ENCODE measurements around the gene BBOX1.
"Not testable (repeated sequence)": the region's sequence is repeated elsewhere in the genome, so short reads cannot be mapped to it uniquely, and the experiment has no call there.

Gene BBOX1, protein sequence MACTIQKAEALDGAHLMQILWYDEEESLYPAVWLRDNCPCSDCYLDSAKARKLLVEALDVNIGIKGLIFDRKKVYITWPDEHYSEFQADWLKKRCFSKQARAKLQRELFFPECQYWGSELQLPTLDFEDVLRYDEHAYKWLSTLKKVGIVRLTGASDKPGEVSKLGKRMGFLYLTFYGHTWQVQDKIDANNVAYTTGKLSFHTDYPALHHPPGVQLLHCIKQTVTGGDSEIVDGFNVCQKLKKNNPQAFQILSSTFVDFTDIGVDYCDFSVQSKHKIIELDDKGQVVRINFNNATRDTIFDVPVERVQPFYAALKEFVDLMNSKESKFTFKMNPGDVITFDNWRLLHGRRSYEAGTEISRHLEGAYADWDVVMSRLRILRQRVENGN

DNA sequence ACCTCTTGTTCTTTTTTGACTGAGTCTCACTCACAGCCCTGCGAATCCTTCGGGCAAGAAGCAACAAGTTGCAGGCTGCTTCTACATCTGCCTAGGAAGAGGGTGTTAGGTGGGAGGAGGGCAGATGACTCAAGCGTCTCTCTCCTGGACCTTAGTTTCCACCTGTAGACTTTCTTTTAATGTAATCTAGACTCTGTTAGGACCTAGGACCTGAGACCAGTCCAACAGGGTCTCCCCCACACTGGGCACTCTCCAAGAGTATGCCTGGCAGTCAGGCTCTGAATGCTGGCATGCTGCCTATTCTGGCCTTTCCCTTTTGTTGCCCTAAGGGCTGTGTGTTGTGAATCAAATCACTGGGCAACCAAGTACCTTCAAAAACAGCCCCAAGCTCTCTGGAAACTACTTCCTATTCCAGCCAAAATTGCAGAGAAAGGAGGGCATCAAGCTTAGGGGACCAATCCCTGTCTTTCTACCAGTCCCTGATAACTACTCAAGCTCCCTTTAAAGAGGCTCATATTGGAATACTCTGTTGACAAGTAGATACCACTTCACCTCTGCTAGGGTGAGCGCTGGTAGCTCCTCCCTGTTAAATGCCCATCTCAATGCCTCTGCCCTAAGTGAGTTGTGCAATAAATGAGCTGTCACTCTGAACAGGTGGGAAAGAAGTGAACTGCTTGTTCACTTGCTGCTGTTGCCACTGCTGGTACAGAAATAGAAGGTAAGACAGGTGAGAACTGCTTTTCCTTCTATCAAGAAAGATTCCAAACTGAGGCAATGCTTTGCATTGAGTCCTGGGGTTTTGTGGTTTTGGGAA, at the start of gene BBOX1:
Gene BBOX1, plus strand, starts transcription at position 514 of the 814 bp plus-strand sequence. CDS start 14,616 bp downstream, outside the sequence.
- DNase-seq (ENCODE audit: low read depth) = no peak

DNA sequence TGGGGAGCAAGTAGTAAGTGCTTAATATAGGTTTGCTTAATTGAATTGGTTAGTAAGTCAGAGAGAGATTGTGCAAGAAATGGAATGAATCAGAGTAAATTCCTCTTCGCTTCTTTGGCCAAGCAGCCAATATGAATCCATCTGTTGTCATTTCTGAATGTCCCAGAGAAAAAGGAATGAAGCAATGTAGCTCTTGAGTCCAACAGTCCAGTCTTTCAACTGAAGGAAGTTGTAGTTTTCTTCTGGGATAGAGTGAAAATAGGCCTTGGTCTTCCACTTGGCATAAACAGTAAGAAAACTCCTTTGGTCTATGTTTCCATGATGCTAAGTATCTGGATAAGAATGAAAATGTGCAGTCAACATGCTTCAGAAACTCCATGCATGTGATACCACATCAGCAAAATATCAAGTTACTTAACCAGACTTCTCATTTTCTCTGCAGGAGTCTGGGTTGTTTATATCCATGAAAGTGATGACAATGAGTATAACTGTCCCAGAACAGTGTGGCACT, 48.5 kb upstream of the BBOX1 start:
- DNase-seq (ENCODE audit: low read depth) = no peak

DNA sequence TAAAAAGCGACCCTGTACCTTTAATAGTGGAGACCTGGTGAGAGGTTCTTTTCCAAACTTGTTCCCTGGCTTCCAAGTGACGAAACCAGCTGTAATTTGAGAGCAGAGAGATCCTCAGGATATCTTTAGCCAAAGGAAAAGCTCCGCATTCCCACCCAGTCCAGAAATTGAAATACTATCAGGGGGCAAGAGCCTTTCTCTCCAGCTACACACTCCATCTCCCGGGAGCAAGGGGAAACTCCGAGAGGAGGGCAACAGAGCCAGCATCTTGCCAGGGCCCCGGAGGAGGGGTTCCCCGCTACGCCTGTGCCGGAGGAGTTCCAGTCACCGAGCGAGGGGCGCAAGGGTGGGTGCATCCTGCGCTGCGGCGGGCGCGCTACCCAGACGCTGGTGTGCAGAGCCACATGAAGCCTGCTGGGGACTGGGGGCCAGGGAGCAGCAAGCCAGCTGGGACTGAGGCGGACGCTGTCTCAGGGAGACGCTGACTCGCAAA, 46.6 kb upstream of the BBOX1 start, which contains the start of gene FIBIN:
Gene FIBIN, plus strand, starts transcription at position 148 of the 493 bp plus-strand sequence. CDS start 415 bp downstream, outside the sequence.
- DNase-seq (ENCODE audit: low read depth) = no peak

DNA sequence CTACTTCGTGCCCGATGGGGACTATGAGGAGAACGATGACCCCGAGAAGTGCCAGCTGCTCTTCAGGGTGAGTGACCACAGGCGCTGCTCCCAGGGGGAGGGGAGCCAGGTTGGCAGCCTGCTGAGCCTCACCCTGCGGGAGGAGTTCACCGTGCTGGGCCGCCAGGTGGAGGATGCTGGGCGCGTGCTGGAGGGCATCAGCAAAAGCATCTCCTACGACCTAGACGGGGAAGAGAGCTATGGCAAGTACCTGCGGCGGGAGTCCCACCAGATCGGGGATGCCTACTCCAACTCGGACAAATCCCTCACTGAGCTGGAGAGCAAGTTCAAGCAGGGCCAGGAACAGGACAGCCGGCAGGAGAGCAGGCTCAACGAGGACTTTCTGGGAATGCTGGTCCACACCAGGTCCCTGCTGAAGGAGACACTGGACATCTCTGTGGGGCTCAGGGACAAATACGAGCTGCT, 46.0 kb upstream of the BBOX1 start:
- no peak for DNase-seq (ENCODE audit: low read depth)

DNA sequence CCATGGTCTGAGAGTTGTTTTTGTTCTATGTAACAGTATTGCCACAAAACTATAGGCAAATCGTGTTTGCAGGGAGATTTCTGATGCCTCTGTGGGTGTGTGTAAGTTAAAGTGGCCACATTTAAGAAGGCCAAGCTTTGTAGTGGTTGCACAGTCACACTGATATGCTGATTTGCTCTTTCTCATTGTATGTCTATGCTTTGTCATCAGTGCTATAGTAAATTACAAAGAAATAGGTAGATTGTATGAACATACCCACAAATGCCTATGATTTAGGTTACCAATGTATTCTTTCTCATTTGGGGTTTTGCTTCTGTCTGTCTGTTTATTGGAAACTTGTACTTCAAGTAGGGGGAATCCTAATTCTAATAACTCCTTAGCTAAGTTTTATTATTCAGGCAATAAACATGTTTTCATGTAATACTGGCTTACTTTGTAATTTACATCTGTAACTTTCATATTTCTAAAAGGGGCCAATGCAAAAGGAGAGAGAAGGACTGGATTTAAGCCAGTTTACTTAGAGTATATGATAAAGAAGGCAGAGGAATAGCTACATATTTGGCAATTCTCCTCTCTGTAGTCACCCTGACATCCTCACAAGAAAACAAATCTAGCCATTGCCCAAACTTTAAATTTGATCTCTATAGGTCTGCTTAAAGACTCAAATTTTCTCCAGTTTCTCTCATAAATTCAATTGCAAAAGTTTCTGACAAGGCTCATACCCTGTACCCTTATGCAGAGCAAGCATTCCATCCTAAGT, 44.7 kb upstream of the BBOX1 start:
- no peak for DNase-seq (ENCODE audit: low read depth)

DNA sequence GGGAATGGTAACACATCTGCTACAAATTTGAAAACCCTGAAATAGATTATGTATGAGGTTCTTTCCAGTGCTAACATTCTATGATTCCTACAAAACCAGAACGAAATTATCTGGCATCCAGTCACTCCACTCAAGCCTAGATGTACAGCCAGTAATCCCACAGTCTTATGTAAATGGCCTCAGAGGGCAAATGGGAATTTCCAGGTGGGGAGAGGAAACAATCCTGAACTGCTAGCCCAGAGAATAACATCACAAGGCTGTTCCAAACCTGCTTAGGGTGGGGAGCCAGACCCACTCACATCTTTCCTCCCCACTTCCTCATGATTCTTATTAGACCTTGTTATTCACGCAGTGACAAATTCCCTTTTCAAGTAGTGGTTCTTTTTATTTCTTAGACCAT, 43.2 kb upstream of the BBOX1 start:
- DNase-seq (ENCODE audit: low read depth) = no peak

DNA sequence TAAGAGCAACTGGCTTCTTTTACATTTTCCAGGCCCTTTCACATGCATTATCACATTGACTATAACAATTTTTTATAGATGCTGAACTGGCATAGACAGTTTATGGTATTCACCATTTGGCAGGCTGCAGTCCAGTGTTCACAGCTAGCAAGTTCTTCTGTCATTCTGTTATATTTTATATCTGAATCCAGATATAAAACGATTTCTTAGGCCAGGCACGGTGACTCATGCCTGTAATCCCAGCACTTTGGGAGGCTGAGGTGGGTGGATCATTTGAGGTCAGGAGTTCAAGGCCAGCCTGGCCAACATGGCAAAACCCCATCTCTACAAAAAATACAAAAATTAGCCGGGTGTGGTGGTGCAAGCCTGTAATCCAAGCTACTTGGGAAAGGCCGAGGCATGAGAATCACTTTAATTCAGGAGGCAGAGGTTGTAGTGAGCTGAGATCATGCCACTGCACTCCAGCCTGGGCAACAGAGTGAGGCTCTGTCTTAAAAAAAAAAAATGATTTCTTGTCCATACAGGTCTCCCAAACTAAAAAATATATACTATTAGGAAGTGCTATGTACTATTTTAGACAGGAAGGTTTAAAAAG, 39.4 kb upstream of the BBOX1 start:
- not testable (repeated sequence) for DNase-seq (ENCODE audit: low read depth)

DNA sequence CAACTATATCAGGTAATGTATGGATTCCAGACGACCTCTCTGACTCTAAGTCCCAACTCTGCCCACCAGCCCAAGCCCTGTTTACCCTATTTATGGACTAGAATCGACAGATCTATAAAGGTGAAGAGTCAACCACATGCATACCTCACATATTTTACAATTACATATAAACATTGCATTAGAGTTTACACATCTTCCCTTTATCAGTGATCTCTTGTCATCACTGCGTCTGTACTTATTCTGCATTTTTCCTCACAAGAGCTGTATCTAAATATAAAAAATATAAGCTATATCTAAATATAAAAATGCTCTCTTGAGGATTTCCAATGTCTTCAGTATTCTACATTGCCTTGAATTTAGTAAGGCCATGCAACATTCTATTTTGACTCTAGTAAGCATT, 38.2 kb upstream of the BBOX1 start:
- no peak for DNase-seq (ENCODE audit: low read depth)

DNA sequence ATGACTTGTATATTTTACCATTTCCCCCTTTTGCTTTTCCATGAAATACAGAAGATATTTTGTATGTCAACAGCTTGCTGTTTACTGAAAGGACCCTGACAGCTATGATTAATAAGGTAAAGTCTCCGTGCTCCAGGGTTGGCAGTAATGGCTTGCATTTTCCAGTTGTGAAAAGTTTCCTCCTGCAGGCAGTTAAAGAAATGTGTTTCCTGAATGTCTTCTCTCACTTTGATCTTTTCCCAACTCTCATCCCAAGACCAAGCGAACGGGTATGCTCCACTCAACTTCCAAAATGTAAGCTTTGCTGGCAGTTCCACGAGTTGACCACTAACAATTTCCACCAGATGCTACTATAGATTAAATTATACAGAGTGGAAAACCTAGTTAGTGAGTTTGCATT, 37.8 kb upstream of the BBOX1 start:
- no peak for DNase-seq (ENCODE audit: low read depth)

DNA sequence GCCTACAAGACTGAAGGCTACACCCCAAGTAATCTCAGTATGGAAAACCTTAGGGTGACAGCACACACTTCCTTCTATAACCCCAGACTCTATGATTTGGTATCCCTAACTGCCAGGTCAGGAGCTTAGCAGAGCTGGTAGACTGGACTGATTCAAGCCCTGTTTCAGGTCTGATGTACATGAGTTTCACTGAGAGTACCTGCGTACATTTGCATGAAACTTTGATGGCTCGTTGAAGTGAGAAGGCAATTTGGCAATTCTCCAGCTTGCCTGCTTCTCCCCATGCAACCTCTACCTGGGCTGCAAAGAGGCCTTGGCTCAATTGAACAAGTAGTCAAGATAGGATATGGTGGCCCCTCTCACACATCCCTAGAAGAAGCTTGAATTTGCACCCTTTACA, 36.5 kb upstream of the BBOX1 start:
- DNase-seq (ENCODE audit: low read depth) = no peak

DNA sequence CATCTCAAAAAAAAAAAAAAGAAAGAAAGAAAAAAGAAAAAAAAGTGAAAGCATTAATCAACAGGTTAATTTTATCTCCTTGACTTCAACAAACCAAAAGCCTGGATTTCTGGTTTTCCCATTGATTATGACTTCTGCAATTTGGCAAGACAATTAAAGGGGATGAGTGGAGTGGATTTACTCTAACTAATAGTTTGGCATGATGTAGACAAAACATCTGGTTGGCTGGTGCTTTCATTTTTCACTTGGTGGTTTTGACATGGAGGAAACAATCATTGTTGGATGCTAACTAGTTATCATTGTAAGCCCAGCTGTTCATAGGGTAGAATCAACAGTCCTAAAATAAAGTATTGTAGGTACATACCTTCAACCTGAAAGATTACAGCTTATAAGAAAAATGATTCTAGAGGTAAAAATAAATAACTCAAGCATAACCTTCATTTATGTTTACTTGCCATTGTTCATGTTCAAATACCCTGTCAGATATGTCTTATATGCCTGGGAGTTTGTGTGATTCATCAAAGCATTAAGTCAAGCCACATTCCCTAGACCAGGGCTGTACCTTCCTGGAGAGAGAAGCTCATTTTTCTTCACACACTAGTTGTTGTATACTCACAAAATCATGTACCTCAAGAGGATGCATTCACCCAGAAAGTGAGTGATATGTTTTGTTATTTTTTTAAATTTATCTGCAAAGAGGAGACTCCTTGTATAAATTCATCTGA, 31.6 kb upstream of the BBOX1 start:
- no peak for DNase-seq (ENCODE audit: low read depth)

DNA sequence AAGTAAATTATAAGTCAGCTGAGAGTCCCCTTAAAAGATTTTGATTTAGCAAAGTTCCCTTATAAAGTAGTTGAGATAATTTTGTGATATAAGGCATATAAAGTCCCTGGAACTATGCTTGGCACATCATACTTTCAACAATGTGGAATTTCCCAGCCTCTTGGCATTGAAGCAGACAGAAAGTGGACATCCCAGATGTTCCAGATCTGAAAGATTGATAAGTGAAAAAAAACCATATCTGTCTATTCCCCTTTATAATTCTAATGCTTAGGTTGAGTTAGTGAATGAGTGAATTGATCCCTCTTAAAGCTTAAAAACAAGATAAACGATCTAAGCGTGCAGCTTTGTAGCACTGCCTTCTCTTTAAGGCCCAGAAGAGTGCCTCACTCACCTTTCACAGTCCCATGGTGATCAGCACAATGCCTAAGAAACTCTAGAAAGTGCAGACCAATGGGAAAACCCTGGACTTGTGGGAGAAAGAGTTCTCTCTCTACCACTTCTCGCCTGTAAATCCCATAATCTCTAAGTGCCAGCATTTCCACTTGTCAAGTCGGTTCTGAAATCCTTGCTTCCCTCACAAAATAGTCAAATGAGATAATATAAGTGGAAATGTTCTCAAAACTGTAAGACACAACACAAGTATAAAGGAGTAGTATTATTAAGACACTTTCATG, 28.9 kb upstream of the BBOX1 start:
- no peak for DNase-seq (ENCODE audit: low read depth)

DNA sequence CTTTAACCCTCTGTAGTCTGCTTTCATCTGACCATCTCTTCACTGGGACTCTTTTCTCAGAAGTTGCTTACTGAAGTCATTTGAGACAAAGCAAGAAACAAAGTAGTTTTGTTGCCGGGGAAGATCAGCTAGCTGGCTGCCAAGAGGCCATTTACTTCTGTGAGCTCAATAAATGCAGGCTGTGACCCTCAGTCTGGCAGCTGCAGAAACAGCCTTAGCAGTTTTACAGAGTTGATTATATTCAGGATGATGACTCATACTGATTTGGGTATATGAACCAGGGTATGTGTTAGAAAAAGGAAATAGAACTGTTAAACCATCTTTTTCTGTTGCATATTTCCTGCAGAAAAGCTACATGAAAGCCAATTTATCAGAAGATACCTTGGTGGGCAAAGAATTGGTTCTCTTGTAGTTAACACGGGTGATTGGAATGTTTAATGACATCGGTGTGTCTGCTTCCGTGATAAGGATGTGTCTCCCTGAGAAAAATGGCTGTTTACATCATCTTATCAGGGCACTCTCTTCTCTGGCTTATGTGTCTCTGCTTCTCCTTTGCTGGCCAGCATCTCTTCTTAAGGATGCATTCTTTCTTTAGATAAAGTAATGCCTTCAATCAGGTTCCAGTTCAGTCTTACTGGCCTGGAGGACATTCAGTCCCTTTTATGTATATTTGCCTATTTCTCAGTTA, 28.2 kb upstream of the BBOX1 start:
- no peak for DNase-seq (ENCODE audit: low read depth)

DNA sequence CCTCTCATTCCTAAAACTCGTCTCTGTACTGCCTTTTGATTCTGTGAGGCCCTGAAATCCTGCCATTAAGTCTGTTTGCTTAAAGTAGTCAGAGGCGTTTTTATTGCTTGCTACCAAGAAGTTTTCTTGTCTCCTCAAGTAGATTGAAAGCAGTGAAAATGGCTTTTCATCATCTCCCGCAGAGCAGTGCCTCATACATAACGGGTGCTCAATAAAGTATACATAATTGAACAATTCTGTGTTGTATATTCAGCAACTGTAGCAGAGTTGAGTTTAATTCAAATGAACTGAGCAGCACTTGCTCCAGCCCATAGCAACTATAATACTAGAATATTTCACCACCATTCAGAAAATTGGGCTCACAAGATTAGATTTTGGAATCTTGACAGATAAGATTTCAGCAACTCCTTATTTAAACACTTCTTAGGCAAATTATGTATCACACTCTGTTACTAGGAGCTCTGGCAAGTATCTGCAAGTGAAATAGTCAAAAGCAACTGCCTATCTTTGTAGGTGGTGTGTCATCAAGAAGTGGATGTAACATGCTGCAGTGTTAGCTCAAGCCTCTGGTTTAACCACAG, 26.7 kb upstream of the BBOX1 start:
- DNase-seq (ENCODE audit: low read depth) = no peak

DNA sequence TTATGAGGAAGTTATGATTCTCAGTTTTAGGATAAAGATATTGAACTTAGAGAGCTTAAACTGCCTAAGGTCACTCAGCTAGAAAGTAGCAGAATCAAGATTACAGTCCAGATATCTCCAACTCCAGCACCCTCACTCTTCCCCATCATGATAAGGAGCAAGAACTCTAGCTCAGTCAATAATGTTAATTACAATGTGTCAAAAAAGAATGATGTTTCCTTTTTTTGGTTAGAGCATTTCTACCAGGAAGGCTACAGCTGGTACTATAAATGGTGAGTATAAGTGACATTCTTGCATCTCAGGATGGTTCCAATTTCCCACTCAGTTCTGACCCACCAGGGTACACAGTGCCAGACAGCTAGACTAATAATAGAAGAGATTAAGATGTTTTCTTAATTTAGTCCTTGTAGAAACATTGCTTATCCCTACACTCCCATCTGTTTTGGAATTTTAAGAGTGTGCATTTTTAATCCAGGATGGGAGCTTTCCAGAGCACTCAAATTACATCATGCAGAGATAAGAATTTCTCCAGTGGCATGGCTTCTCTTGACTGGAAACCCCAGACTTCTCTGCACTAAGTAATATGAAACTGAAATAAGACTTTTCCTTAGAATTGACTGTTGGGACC, 21.6 kb upstream of the BBOX1 start:
- DNase-seq (ENCODE audit: low read depth) = no peak

DNA sequence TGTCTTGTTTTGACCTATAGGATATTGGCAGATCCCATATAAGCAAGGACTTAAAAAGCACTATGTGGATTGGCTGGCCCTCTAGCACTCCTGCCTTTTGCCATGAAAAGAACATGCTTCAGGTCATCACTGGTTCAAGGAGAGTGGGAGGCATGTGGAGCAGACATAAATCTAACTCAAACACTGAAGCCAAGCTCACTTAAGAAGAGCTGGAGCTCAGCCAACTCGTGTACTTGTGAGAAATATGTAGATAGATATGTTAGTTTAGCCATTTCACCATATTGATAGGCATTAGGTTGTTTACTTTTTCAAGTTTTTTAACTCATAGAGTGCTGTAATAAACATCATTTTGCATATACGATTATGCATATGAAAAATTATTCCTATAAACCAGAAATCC, 19.9 kb upstream of the BBOX1 start:
- DNase-seq (ENCODE audit: low read depth) = no peak

DNA sequence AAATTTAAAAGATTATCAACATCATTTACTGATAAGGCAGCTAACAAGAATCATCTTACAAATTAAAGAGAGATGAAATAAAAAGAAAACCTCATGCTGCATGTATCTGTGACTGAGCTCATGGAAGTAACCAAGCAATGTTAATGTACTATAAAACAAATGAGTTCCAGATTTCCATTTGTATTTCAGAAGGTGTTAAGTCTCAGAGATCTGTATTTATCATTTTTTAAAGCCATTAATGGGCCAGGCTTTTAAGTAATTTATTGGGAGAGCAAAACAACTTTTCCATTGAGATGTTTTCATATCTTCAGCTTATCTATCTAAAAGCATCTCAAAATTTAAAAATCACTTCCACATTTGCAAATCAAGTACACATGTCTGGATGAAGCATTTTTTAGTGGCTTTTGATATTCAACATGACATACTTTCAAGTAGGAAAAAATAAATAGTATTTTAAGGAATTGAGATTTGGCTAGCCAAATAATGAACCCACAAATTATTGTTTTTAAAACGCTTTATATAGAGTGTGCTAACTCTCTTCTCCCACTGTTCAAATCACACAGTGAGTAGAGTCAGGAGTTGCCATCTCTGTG, 17.9 kb upstream of the BBOX1 start:
- no peak for DNase-seq (ENCODE audit: low read depth)

DNA sequence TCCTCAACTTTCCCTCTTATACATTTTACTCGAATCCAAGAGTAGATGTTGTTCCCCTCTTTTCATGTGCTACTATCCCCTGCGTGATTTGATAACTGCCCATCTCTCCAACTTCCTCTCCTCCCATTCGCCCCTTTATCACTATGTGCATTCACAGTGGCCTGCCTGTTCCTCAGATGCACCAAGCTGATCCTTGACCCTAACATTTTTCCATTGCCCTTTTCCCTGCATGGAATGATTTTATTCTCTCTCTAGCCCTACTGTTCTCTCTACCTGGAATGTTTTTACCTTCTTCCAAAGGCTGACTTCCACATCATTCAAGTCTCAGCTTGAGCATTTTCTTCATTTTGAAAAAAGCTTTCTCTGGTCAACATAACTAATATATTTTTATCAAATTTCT, 15.8 kb upstream of the BBOX1 start:
- no peak for DNase-seq (ENCODE audit: low read depth)

All from stimulated activated CD8-positive, alpha-beta memory T cell treated with anti-CD3 and anti-CD28 coated beads, Interleukin-15, amount 100 ng/mL, for 1 hour (primary cell).